ENCODE results near the gene VPS50.

VPS50 gene

GRCh38 chr7:93245525-93246432 is 13.6 kb downstream of the VPS50 start:
- Histone ChIP-seq H3K4me2 (ENCODE audit: low read length) (no peak overlapping the region), H3K4me3 (ENCODE audit: low read length) (no peak overlapping the region)
- TF ChIP-seq EZH2phosphoT487 (IDR thresholded peaks at IDR 0.05; ENCODE audit: borderline replicate concordance, low read length), result no peak
- TF ChIP-seq CTCF (IDR thresholded peaks at IDR 0.05; ENCODE audit: low read depth, low read length, poor library complexity, severe bottlenecking), result peak; percentile 72

GRCh38 chr7:93249491-93250148 is 17.5 kb downstream of the VPS50 start:
- H3K27me3 ChIP-seq (ENCODE audit: control insufficient read depth, low read length), result no peaks in the 10 kb centered on the region
- no peak overlapping the region for H3K4me3 ChIP-seq (ENCODE audit: low read length)
- TF ChIP-seq EZH2phosphoT487 (IDR thresholded peaks at IDR 0.05; ENCODE audit: borderline replicate concordance, low read length) (no peak), CTCF (IDR thresholded peaks at IDR 0.05; ENCODE audit: low read depth, low read length, poor library complexity, severe bottlenecking) (no peak)
- no peak overlapping the region for H3K4me2 ChIP-seq (ENCODE audit: low read length)
- no peaks in the 10 kb centered on the region; the same call in 1 of the 2 replicates for H3K36me3 ChIP-seq (ENCODE audit: control insufficient read depth, low read length)
- no peaks in the 10 kb centered on the region for H3K9me3 ChIP-seq (ENCODE audit: control insufficient read depth, insufficient read depth, low read length)
- H4K20me1 ChIP-seq (ENCODE audit: control insufficient read depth, insufficient read depth, low read depth, low read length), result 0 out of 2 replicates have a peak, but pooled peaks cover 7% of the 10 kb centered on the region
- H3K4me1 ChIP-seq (ENCODE audit: control insufficient read depth, low read length), result no peaks in the 10 kb centered on the region
- H3K79me2 ChIP-seq (ENCODE audit: control insufficient read depth, low read length), result 0 out of 2 replicates have a peak, but pooled peaks cover 9% of the 10 kb centered on the region
- no peaks in the 10 kb centered on the region for H3F3A ChIP-seq (ENCODE audit: control insufficient read depth, insufficient read depth)
- no peaks in the 10 kb centered on the region for H3K9me2 ChIP-seq (replicated peaks; ENCODE audit: control insufficient read depth, low read length)
- H3K27ac ChIP-seq (ENCODE audit: low read depth, low read length), result no peak overlapping the region

More at GRCh38 chr7:93245525-93246432, 13.6 kb downstream of the VPS50 start:
- H3K9me3 ChIP-seq (ENCODE audit: control insufficient read depth, insufficient read depth, low read length), result no peaks in the 10 kb centered on the region
- no peaks in the 10 kb centered on the region for H3K4me1 ChIP-seq (ENCODE audit: control insufficient read depth, low read length)
- no peaks in the 10 kb centered on the region for H3F3A ChIP-seq (ENCODE audit: control insufficient read depth, insufficient read depth)
- no peaks in the 10 kb centered on the region for H3K9me2 ChIP-seq (replicated peaks; ENCODE audit: control insufficient read depth, low read length)
- H4K20me1 ChIP-seq (ENCODE audit: control insufficient read depth, insufficient read depth, low read depth, low read length), result 0 out of 2 replicates have a peak, but pooled peaks cover 7% of the 10 kb centered on the region
- H3K36me3 ChIP-seq (ENCODE audit: control insufficient read depth, low read length), result no peaks in the 10 kb centered on the region
- no peak overlapping the region for H3K27ac ChIP-seq (ENCODE audit: low read depth, low read length)
- 0 out of 2 replicates have a peak, but pooled peaks cover 9% of the 10 kb centered on the region for H3K79me2 ChIP-seq (ENCODE audit: control insufficient read depth, low read length)
- H3K27me3 ChIP-seq (ENCODE audit: control insufficient read depth, low read length), result no peaks in the 10 kb centered on the region

- H3F3A ChIP-seq (ENCODE audit: control insufficient read depth, insufficient read depth), result no peaks in the 10 kb centered on the region
- H3K4me1 ChIP-seq (ENCODE audit: control insufficient read depth, low read length), result 0 out of 2 replicates have a peak, but pooled peaks cover 7% of the 10 kb centered on the region
- no peaks in the 10 kb centered on the region for H3K9me3 ChIP-seq (ENCODE audit: control insufficient read depth, insufficient read depth, low read length)
- H4K20me1 ChIP-seq (ENCODE audit: control insufficient read depth, insufficient read depth, low read depth, low read length), result no peaks in the 10 kb centered on the region
- H3K4me3 ChIP-seq (ENCODE audit: low read length), result no peak overlapping the region
- TF ChIP-seq CTCF (IDR thresholded peaks at IDR 0.05; ENCODE audit: low read depth, low read length, poor library complexity, severe bottlenecking), result no peak
- no peak overlapping the region for H3K27ac ChIP-seq (ENCODE audit: low read depth, low read length)
- H3K36me3 ChIP-seq (ENCODE audit: control insufficient read depth, low read length), result peaks cover 4% of the 10 kb centered on the region; the same call in 1 of the 2 replicates
- no peaks in the 10 kb centered on the region for H3K79me2 ChIP-seq (ENCODE audit: control insufficient read depth, low read length)
- H3K4me2 ChIP-seq (ENCODE audit: low read length), result no peak overlapping the region
- H3K27me3 ChIP-seq (ENCODE audit: control insufficient read depth, low read length), result no peaks in the 10 kb centered on the region
- H3K9me2 ChIP-seq (replicated peaks; ENCODE audit: control insufficient read depth, low read length), result no peaks in the 10 kb centered on the region
Observed at GRCh38 chr7:93258661-93259060, 26.5 kb downstream of the VPS50 start.

Data from DOHH2 (cell line).